LNCaP clone FGC (cell line): ENCODE data around the gene LAMTOR2.
"Not testable (repeated sequence)": the region's sequence is repeated elsewhere in the genome, so short reads cannot be mapped to it uniquely, and the experiment has no call there.

ENCODE experiments used
- DNase-seq: peaks from one replicate; pipeline ENCODE4 v3.0.0-alpha.2; 2011; ENCODE audit warnings: low read depth
- H3K4me3 ChIP-seq: 2 replicates; pipeline ENCODE4 v1.5.1; 2011; ENCODE audit warnings: mild to moderate bottlenecking, low read depth, low read length, control low read depth
- CTCF ChIP-seq: IDR thresholded peaks from 2 replicates; pipeline ENCODE4 v1.5.1; 2012; ENCODE audit warnings: mild to moderate bottlenecking; ENCODE audit not compliant: control insufficient read depth, insufficient read depth; ENCODE audit errors: extremely low read depth

LAMTOR2 gene

GRCh38 chr1:156033011-156033410 is 21.6 kb upstream of the LAMTOR2 start:
- no peak for TF ChIP-seq CTCF
- no peak for DNase-seq
- no peak overlapping the region for H3K4me3 ChIP-seq

- DNase-seq, H3K4me3 ChIP-seq: not testable (repeated sequence)
These were observed 19.6 kb upstream of the LAMTOR2 start for GRCh38 chr1:156034991-156035390.

- DNase-seq: no peak
- no peak for TF ChIP-seq CTCF
- no peak overlapping the region for H3K4me3 ChIP-seq
These were observed 11.8 kb upstream of the LAMTOR2 start for GRCh38 chr1:156042828-156043227.

- TF ChIP-seq CTCF: no peak
- H3K4me3 ChIP-seq: no peak overlapping the region
- no peak for DNase-seq
These were observed 9.5 kb upstream of the LAMTOR2 start for GRCh38 chr1:156045076-156045475.

- DNase-seq: no peak
- no peak for TF ChIP-seq CTCF
- H3K4me3 ChIP-seq: no peak overlapping the region
These were observed 5.8 kb upstream of the LAMTOR2 start for GRCh38 chr1:156048663-156049258.

- no peak for DNase-seq
- H3K4me3 ChIP-seq: no peak overlapping the region
- TF ChIP-seq CTCF: no peak
These were observed 4.2 kb upstream of the LAMTOR2 start for GRCh38 chr1:156050376-156050775.

GRCh38 chr1:156051011-156051725 is 3.4 kb upstream of the LAMTOR2 start:
- DNase-seq: no peak
- no peak for TF ChIP-seq CTCF
- H3K4me3 ChIP-seq: no peak overlapping the region
